ENCODE data around the gene CLPTM1L.

Gene CLPTM1L

GRCh38 chr5:1270933-1271914, 73.7 kb downstream of the CLPTM1L start:
- no peak for DNase-seq

- no peak for DNase-seq
Observed at GRCh38 chr5:1270426-1270825, 74.5 kb downstream of the CLPTM1L start.

DNA sequence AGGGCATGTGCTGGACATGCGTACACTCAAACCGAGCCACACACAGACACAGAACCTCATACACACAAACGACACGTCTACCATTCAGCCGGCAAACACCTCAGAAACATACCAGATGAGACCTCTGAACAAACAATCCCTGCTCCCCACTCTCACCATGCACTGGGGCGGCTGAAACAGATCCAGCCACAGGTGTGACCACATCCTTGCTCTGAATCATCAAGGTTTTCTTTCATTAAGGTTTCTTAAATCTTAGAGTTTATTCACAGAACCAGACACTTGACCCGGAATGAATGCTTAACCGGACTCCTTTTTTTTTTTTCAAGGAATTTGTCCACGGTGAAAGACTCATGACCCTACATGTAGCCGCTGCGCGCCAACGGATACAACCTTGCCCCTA, 76.2 kb downstream of the CLPTM1L start:
- peak; percentile 35 for DNase-seq

DNA sequence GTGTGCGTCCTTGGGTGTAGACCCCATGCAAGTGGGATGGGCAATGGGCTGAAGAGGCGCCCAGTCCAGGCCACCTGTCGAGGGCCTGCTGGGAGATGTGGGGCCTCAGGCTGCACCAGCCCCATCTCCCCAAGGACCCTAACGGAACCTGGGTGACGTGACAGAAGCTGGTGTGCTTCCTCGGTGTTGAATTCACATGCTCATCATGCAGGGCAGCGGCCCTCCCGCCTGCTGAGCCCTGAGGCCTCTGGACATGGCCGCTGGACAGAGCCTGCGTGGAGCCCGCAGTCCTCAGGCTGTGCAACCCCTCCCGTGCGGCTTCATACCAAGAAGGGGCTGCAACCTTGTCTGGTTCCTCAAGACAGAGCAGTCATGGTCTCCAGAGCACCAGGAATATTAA, 76.8 kb downstream of the CLPTM1L start:
- no peak for DNase-seq
